ENCODE data around the gene CD58. TPM values are rescaled to one million over a fixed set of nuclear protein-coding genes. Genes with fewer than 3 reads are reported as not detected.
A peak's percentile ranks its signal among the peaks of the same experiment; 100 is the strongest.

The CD58 gene
- polyA plus RNA-seq, 1 donor (not counting 4 experiments of a cell fraction or from before 2014, with no cell fraction given), result 38.6 TPM

- Histone ChIP-seq H3K27me3 (ENCODE audit: control insufficient read depth, extremely low read depth, insufficient read depth, low read length) (no peaks in the 10 kb centered on the region), H3K36me3 (ENCODE audit: control insufficient read depth in 2 of 2, extremely low read depth in 1 of 2, insufficient read depth in 2 of 2, low read length in 2 of 2) (no peaks in the 10 kb centered on the region), H3K79me2 (ENCODE audit: control insufficient read depth, insufficient read depth, low read length) (no peaks in the 10 kb centered on the region), H3K9me3 (ENCODE audit: control insufficient read depth, low read depth, low read length) (no peaks in the 10 kb centered on the region), H3K9ac (ENCODE audit: control insufficient read depth, extremely low read depth, insufficient read depth, low read length) (no peak overlapping the region), H4K20me1 (ENCODE audit: control insufficient read depth, extremely low read depth, insufficient read depth, low read length) (no peaks in the 10 kb centered on the region), H3K9me1 (ENCODE audit: control insufficient read depth, extremely low read depth, insufficient read depth, low read length) (peaks cover 2% of the 10 kb centered on the region), H3K27ac (ENCODE audit: control insufficient read depth, insufficient read depth, low read length) (peak overlapping the region; percentile 51), H3K4me2 (ENCODE audit: control insufficient read depth, extremely low read depth, insufficient read depth, low read depth, low read length) (peak overlapping the region; percentile 20), H3K4me1 (ENCODE audit: control insufficient read depth, extremely low read depth, insufficient read depth, low read length) (peaks cover 44% of the 10 kb centered on the region), H3K4me3 (ENCODE audit: control insufficient read depth in 2 of 3, extremely low read depth in 1 of 3, insufficient read depth in 2 of 3, low read depth in 1 of 3, low read length in 3 of 3) (peak overlapping the region in 1 of 3 experiments; percentile 21), H2AFZ (ENCODE audit: control insufficient read depth, low read length) (peak overlapping the region; percentile 56)
- TF ChIP-seq, protein P1, sequence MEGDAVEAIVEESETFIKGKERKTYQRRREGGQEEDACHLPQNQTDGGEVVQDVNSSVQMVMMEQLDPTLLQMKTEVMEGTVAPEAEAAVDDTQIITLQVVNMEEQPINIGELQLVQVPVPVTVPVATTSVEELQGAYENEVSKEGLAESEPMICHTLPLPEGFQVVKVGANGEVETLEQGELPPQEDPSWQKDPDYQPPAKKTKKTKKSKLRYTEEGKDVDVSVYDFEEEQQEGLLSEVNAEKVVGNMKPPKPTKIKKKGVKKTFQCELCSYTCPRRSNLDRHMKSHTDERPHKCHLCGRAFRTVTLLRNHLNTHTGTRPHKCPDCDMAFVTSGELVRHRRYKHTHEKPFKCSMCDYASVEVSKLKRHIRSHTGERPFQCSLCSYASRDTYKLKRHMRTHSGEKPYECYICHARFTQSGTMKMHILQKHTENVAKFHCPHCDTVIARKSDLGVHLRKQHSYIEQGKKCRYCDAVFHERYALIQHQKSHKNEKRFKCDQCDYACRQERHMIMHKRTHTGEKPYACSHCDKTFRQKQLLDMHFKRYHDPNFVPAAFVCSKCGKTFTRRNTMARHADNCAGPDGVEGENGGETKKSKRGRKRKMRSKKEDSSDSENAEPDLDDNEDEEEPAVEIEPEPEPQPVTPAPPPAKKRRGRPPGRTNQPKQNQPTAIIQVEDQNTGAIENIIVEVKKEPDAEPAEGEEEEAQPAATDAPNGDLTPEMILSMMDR (optimal IDR thresholded peaks at IDR 0.05 in 1 of 3, IDR thresholded peaks at IDR 0.05 in 1 of 3, conservative IDR thresholded peaks at IDR 0.05 in 1 of 3; ENCODE audit: extremely low read depth in 1 of 3, insufficient read depth in 2 of 3, low read length in 3 of 3), result no peak
- no peak for TF ChIP-seq EZH2 (IDR thresholded peaks at IDR 0.05; ENCODE audit: low read length)
- no peak for FAIRE-seq
- dilution Hi-C loops (cut with MboI; ENCODE audit: extremely low pct_ligation_motif_present, low sequenced_read_pairs), result no loop called here
- DNase-seq (ENCODE audit: low read depth, low spot score), result no peak
Measured at GRCh38 chr1:116504308-116505156, 66.3 kb downstream of the CD58 start.

DNA sequence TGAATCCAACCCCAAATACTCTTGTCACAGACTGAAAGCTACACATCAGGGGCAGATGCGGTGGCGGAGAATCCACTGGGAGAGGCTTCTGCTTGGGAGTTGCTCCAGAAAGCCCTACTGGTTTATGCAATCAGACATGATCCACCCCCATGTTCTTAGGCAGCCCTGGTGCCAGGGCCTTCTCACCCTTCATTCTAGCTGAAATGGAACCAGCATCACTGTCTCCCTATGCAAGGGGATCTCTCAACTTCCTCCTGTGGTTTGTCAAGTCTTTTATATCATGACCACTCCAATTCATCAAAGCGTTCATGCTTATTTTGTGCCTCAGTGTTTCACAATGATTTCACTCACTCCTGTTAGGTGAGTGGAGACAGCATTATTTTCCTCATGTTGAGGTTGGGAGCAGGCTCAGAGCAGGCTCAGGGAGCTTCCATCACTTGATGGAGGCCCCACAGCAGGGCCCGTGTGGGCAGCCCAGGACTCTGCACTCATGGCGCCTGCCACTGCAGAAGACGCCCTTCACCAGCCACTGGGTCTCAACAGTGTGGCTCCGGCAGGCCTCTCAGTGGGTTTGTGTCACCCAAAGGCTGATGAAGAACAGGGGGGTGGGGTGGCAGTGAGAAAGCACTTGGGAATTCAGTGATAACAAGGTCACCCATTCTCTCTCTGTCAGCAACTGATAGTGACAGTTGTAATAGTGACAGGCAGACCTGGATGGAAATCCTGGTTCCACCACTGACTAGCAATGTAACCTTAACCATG lies 67.1 kb downstream of the CD58 start:
- DNase-seq (ENCODE audit: low read depth, low spot score) (no peak), FAIRE-seq (no peak)
- no peak overlapping the region for H2AFZ ChIP-seq (ENCODE audit: control insufficient read depth, low read length)
- H4K20me1 ChIP-seq (ENCODE audit: control insufficient read depth, extremely low read depth, insufficient read depth, low read length), result no peaks in the 10 kb centered on the region
- no peak overlapping the region for H3K4me2 ChIP-seq (ENCODE audit: control insufficient read depth, extremely low read depth, insufficient read depth, low read depth, low read length)
- H3K27me3 ChIP-seq (ENCODE audit: control insufficient read depth, extremely low read depth, insufficient read depth, low read length), result no peaks in the 10 kb centered on the region
- no peaks in the 10 kb centered on the region for H3K79me2 ChIP-seq (ENCODE audit: control insufficient read depth, insufficient read depth, low read length)
- peaks cover 2% of the 10 kb centered on the region for H3K9me1 ChIP-seq (ENCODE audit: control insufficient read depth, extremely low read depth, insufficient read depth, low read length)
- H3K4me3 ChIP-seq (ENCODE audit: control insufficient read depth in 2 of 3, extremely low read depth in 1 of 3, insufficient read depth in 2 of 3, low read depth in 1 of 3, low read length in 3 of 3), result no peak overlapping the region
- peaks cover 40% of the 10 kb centered on the region for H3K4me1 ChIP-seq (ENCODE audit: control insufficient read depth, extremely low read depth, insufficient read depth, low read length)
- H3K36me3 ChIP-seq (ENCODE audit: control insufficient read depth in 2 of 2, extremely low read depth in 1 of 2, insufficient read depth in 2 of 2, low read length in 2 of 2), result no peaks in the 10 kb centered on the region
- TF ChIP-seq, protein P1 (optimal IDR thresholded peaks at IDR 0.05 in 1 of 3, IDR thresholded peaks at IDR 0.05 in 1 of 3, conservative IDR thresholded peaks at IDR 0.05 in 1 of 3; ENCODE audit: extremely low read depth in 1 of 3, insufficient read depth in 2 of 3, low read length in 3 of 3), result no peak
- no peak for TF ChIP-seq EZH2 (IDR thresholded peaks at IDR 0.05; ENCODE audit: low read length)
- H3K9ac ChIP-seq (ENCODE audit: control insufficient read depth, extremely low read depth, insufficient read depth, low read length), result no peak overlapping the region
- H3K9me3 ChIP-seq (ENCODE audit: control insufficient read depth, low read depth, low read length), result no peaks in the 10 kb centered on the region
- dilution Hi-C loops (cut with MboI; ENCODE audit: extremely low pct_ligation_motif_present, low sequenced_read_pairs), result no loop called here
- H3K27ac ChIP-seq (ENCODE audit: control insufficient read depth, insufficient read depth, low read length), result peak overlapping the region; percentile 51

Data from keratinocyte (primary cell).